ENCODE data around the gene REXO1.

Gene REXO1

GRCh38 chr19:1773184-1773583 is 75.1 kb downstream of the REXO1 start:
- DNase-seq (ENCODE audit: low read depth, low spot score), result no peak
- H3K36me3 ChIP-seq (ENCODE audit: control insufficient read depth, insufficient read depth, low read length), result no peaks in the 10 kb centered on the region
- H3K27me3 ChIP-seq (ENCODE audit: control insufficient read depth, insufficient read depth, low read length), result peaks cover 29% of the 10 kb centered on the region
- no peak overlapping the region for H3K27ac ChIP-seq (ENCODE audit: low read length)
- peaks cover 1% of the 10 kb centered on the region; the same call in 1 of the 2 replicates for H3K4me1 ChIP-seq (ENCODE audit: control insufficient read depth, insufficient read depth, low read length)
- H3K9me3 ChIP-seq (ENCODE audit: control insufficient read depth, insufficient read depth, low read length), result no peaks in the 10 kb centered on the region
- no peak overlapping the region for H3K4me3 ChIP-seq (ENCODE audit: low read length)
- no CpG with 5 or more reads among the region's 8 CpGs for WGBS (ENCODE audit: insufficient coverage, insufficient read length)

- 100% methylated on average over 1 of the region's 4 CpGs for WGBS (ENCODE audit: insufficient coverage, insufficient read length)
These were observed 77.3 kb downstream of the REXO1 start for GRCh38 chr19:1770866-1771576.

GRCh38 chr19:1769645-1769985 is 78.7 kb downstream of the REXO1 start:
- Histone ChIP-seq H3K9me3 (ENCODE audit: control insufficient read depth, insufficient read depth, low read length) (no peaks in the 10 kb centered on the region), H3K4me3 (ENCODE audit: low read length) (no peak overlapping the region), H3K27me3 (ENCODE audit: control insufficient read depth, insufficient read depth, low read length) (peaks cover 42% of the 10 kb centered on the region), H3K4me1 (ENCODE audit: control insufficient read depth, insufficient read depth, low read length) (peaks cover 9% of the 10 kb centered on the region), H3K27ac (ENCODE audit: low read length) (no peak overlapping the region), H3K36me3 (ENCODE audit: control insufficient read depth, insufficient read depth, low read length) (no peaks in the 10 kb centered on the region)
- DNase-seq (ENCODE audit: low read depth, low spot score), result no peak
- no CpG with 5 or more reads among the region's 12 CpGs for WGBS (ENCODE audit: insufficient coverage, insufficient read length)

More at GRCh38 chr19:1770866-1771576, 77.3 kb downstream of the REXO1 start:
- Histone ChIP-seq H3K9me3 (ENCODE audit: control insufficient read depth, insufficient read depth, low read length) (no peaks in the 10 kb centered on the region), H3K27me3 (ENCODE audit: control insufficient read depth, insufficient read depth, low read length) (peaks cover 32% of the 10 kb centered on the region), H3K27ac (ENCODE audit: low read length) (no peak overlapping the region), H3K4me3 (ENCODE audit: low read length) (no peak overlapping the region), H3K36me3 (ENCODE audit: control insufficient read depth, insufficient read depth, low read length) (no peaks in the 10 kb centered on the region), H3K4me1 (ENCODE audit: control insufficient read depth, insufficient read depth, low read length) (peaks cover 7% of the 10 kb centered on the region)
- DNase-seq (ENCODE audit: low read depth, low spot score), result no peak

- Histone ChIP-seq H3K36me3 (ENCODE audit: control insufficient read depth, insufficient read depth, low read length) (no peaks in the 10 kb centered on the region), H3K4me1 (ENCODE audit: control insufficient read depth, insufficient read depth, low read length) (peaks cover 9% of the 10 kb centered on the region), H3K4me3 (ENCODE audit: low read length) (no peak overlapping the region), H3K27ac (ENCODE audit: low read length) (no peak overlapping the region), H3K27me3 (ENCODE audit: control insufficient read depth, insufficient read depth, low read length) (peaks cover 44% of the 10 kb centered on the region), H3K9me3 (ENCODE audit: control insufficient read depth, insufficient read depth, low read length) (no peaks in the 10 kb centered on the region)
- no CpG with 5 or more reads among the region's 9 CpGs for WGBS (ENCODE audit: insufficient coverage, insufficient read length)
- DNase-seq (ENCODE audit: low read depth, low spot score), result no peak
These were observed 79.2 kb downstream of the REXO1 start for GRCh38 chr19:1768918-1769644.

GRCh38 chr19:1768248-1768647 is 80.0 kb downstream of the REXO1 start:
- no peak overlapping the region for H3K27ac ChIP-seq (ENCODE audit: low read length)
- H3K4me1 ChIP-seq (ENCODE audit: control insufficient read depth, insufficient read depth, low read length), result peaks cover 9% of the 10 kb centered on the region
- no peak for DNase-seq (ENCODE audit: low read depth, low spot score)
- H3K9me3 ChIP-seq (ENCODE audit: control insufficient read depth, insufficient read depth, low read length), result no peaks in the 10 kb centered on the region
- H3K36me3 ChIP-seq (ENCODE audit: control insufficient read depth, insufficient read depth, low read length), result no peaks in the 10 kb centered on the region
- H3K4me3 ChIP-seq (ENCODE audit: low read length), result no peak overlapping the region
- no CpG with 5 or more reads among the region's 13 CpGs for WGBS (ENCODE audit: insufficient coverage, insufficient read length)
- H3K27me3 ChIP-seq (ENCODE audit: control insufficient read depth, insufficient read depth, low read length), result peaks cover 48% of the 10 kb centered on the region

- Histone ChIP-seq H3K36me3 (ENCODE audit: control insufficient read depth, insufficient read depth, low read length) (no peaks in the 10 kb centered on the region), H3K9me3 (ENCODE audit: control insufficient read depth, insufficient read depth, low read length) (no peaks in the 10 kb centered on the region), H3K27ac (ENCODE audit: low read length) (no peak overlapping the region), H3K27me3 (ENCODE audit: control insufficient read depth, insufficient read depth, low read length) (peaks cover 54% of the 10 kb centered on the region), H3K4me1 (ENCODE audit: control insufficient read depth, insufficient read depth, low read length) (peaks cover 9% of the 10 kb centered on the region), H3K4me3 (ENCODE audit: low read length) (no peak overlapping the region)
- WGBS (ENCODE audit: insufficient coverage, insufficient read length), result no CpG with 5 or more reads among the region's 21 CpGs
- DNase-seq (ENCODE audit: low read depth, low spot score), result no peak
These were observed 80.8 kb downstream of the REXO1 start for GRCh38 chr19:1767464-1767933.

- H3K4me3 ChIP-seq (ENCODE audit: low read length), result no peak overlapping the region
- no peak overlapping the region for H3K27ac ChIP-seq (ENCODE audit: low read length)
- DNase-seq (ENCODE audit: low read depth, low spot score), result no peak
- no peaks in the 10 kb centered on the region for H3K36me3 ChIP-seq (ENCODE audit: control insufficient read depth, insufficient read depth, low read length)
- peaks cover 9% of the 10 kb centered on the region for H3K4me1 ChIP-seq (ENCODE audit: control insufficient read depth, insufficient read depth, low read length)
- no CpG with 5 or more reads among the region's 10 CpGs for WGBS (ENCODE audit: insufficient coverage, insufficient read length)
- H3K9me3 ChIP-seq (ENCODE audit: control insufficient read depth, insufficient read depth, low read length), result no peaks in the 10 kb centered on the region
- peaks cover 60% of the 10 kb centered on the region for H3K27me3 ChIP-seq (ENCODE audit: control insufficient read depth, insufficient read depth, low read length)
These were observed 81.4 kb downstream of the REXO1 start for GRCh38 chr19:1766800-1767352.

GRCh38 chr19:1765904-1766799 is 82.1 kb downstream of the REXO1 start:
- Histone ChIP-seq H3K27ac (ENCODE audit: low read length) (no peak overlapping the region), H3K27me3 (ENCODE audit: control insufficient read depth, insufficient read depth, low read length) (peaks cover 68% of the 10 kb centered on the region)

More at GRCh38 chr19:1765904-1766799, 82.1 kb downstream of the REXO1 start:
- Histone ChIP-seq H3K4me3 (ENCODE audit: low read length) (no peak overlapping the region), H3K4me1 (ENCODE audit: control insufficient read depth, insufficient read depth, low read length) (peaks cover 9% of the 10 kb centered on the region), H3K36me3 (ENCODE audit: control insufficient read depth, insufficient read depth, low read length) (no peaks in the 10 kb centered on the region), H3K9me3 (ENCODE audit: control insufficient read depth, insufficient read depth, low read length) (no peaks in the 10 kb centered on the region)
- DNase-seq (ENCODE audit: low read depth, low spot score), result no peak
- no CpG with 5 or more reads among the region's 38 CpGs for WGBS (ENCODE audit: insufficient coverage, insufficient read length)
